ENCODE measurements around the gene FOXF2.

DNA sequence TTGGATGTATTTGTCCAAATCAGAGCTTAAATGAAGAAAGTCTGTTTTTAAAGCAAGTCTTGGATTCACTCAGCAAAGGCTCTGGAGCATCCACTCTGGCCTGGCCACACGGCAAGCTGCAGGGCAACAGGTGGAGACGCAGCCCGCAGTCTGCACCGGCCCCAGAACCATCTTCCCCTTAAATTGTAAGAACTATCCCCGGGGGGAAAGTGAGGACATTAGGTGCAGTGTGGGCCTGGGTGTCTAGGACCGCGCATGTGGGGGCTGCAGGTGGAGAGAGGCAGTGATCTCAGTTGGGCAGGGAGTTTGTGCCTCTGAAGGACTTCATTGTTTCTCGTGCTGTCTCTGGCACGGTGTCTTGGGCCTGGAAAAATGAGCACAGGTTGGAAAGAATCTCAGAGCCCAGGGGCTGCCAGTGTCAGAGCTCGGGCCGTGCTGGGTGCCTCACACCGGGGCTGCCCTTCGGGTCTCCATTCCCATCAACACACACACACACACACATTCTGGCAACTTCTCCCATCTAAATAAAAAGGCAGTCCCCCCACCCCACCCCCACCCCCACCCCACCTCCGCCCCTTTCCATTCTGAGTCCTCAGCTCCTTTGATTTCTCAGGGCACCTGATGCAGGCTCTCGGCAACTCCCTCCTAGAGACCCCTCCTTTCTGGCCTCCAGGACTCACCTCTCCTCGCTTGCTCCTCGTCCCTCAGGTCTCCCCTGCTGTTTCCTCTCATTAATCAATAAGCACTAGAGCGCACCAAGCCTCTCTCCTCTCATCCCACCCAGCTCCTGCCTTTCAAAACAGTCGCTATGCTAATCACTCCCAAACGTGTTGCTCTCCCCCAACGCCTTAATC, 48.4 kb downstream of the FOXF2 start:
- TF ChIP-seq POLR2A (IDR thresholded peaks at IDR 0.05; ENCODE audit: low read depth, low read length) (no peak), RFX5 (IDR thresholded peaks at IDR 0.05; ENCODE audit: low read depth, low read length) (no peak), CHD1 (IDR thresholded peaks at IDR 0.05; ENCODE audit: low read depth, low read length) (no peak), RAD21 (IDR thresholded peaks at IDR 0.05; ENCODE audit: low read length) (no peak), CEBPB (IDR thresholded peaks at IDR 0.05; ENCODE audit: low read depth, low read length) (no peak), RCOR1 (IDR thresholded peaks at IDR 0.05; ENCODE audit: insufficient replicate concordance, low read length) (no peak), MAFK (IDR thresholded peaks at IDR 0.05; ENCODE audit: low read depth, low read length) (no peak), FOS (IDR thresholded peaks at IDR 0.05; ENCODE audit: low read depth, low read length) (no peak), MXI1 (IDR thresholded peaks at IDR 0.05; ENCODE audit: borderline replicate concordance, low read depth, low read length) (no peak), SMC3 (IDR thresholded peaks at IDR 0.05; ENCODE audit: low read depth, low read length) (no peak), BHLHE40 (IDR thresholded peaks at IDR 0.05; ENCODE audit: low read depth, low read length) (no peak)
- TF ChIP-seq, protein P1, sequence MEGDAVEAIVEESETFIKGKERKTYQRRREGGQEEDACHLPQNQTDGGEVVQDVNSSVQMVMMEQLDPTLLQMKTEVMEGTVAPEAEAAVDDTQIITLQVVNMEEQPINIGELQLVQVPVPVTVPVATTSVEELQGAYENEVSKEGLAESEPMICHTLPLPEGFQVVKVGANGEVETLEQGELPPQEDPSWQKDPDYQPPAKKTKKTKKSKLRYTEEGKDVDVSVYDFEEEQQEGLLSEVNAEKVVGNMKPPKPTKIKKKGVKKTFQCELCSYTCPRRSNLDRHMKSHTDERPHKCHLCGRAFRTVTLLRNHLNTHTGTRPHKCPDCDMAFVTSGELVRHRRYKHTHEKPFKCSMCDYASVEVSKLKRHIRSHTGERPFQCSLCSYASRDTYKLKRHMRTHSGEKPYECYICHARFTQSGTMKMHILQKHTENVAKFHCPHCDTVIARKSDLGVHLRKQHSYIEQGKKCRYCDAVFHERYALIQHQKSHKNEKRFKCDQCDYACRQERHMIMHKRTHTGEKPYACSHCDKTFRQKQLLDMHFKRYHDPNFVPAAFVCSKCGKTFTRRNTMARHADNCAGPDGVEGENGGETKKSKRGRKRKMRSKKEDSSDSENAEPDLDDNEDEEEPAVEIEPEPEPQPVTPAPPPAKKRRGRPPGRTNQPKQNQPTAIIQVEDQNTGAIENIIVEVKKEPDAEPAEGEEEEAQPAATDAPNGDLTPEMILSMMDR (conservative IDR thresholded peaks at IDR 0.05; ENCODE audit: low read depth, low read length): no peak
- TF ChIP-seq, protein P2, sequence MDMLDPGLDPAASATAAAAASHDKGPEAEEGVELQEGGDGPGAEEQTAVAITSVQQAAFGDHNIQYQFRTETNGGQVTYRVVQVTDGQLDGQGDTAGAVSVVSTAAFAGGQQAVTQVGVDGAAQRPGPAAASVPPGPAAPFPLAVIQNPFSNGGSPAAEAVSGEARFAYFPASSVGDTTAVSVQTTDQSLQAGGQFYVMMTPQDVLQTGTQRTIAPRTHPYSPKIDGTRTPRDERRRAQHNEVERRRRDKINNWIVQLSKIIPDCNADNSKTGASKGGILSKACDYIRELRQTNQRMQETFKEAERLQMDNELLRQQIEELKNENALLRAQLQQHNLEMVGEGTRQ (IDR thresholded peaks at IDR 0.05; ENCODE audit: low read depth, low read length): no peak

Data from IMR-90 (cell line).